Endothelial cell of umbilical vein (primary cell): ENCODE measurements around the gene ABCA3. TPM values are rescaled to one million over a fixed set of nuclear protein-coding genes. Genes with fewer than 3 reads are reported as not detected.

ENCODE experiments used
- BruUV-seq: library from RNA; stranded (reverse); fragments of 400-500 nt; replicated peaks from 2 replicates; lab custom pipeline; 2021; lab: Mats Ljungman, UMichigan
- CTCF ChIA-PET: fragments of 300-600, 350-600 bp; sonication (Branson Sonifier 250); formaldehyde crosslinking; loops from one replicate; lab custom pipeline; 2021; ENCODE audit warnings: antibody characterized with exemption, inconsistent platforms; lab: Charles Lee
- POLR2A ChIA-PET: fragments of 300-600, 350-600 bp; sonication (Branson Sonifier 250); formaldehyde crosslinking; loops from one replicate; lab custom pipeline; 2021; ENCODE audit warnings: antibody characterized with exemption, inconsistent platforms; lab: Charles Lee
- DNase-seq: peaks from one replicate; pipeline ENCODE4 v3.0.0-alpha.2; 2011; ENCODE audit warnings: low read depth, low spot score
- FAIRE-seq: peaks from 2 replicates; lab custom pipeline; 2011; peaks lifted over from hg19 to GRCh38; lab: Jason Lieb, UNC
- H2AFZ ChIP-seq: 2 replicates; pipeline ENCODE4 v1.6.0; 2012; ENCODE audit warnings: low read depth, low read length, control low read depth, inconsistent platforms
- H3K27ac ChIP-seq: 2 replicates; pipeline ENCODE4 v1.5.1; 2011; ENCODE audit warnings: low read depth, mild to moderate bottlenecking, control low read depth, low read length, moderate library complexity; ENCODE audit not compliant: insufficient read depth
- H3K27me3 ChIP-seq, 2 experiments: 2 replicates each; pipeline versions ENCODE4 v1.6.0 to v1.6.1; 2011; ENCODE audit warnings: low read length in 2 of 2, mixed read lengths in 1 of 2; ENCODE audit not compliant: control insufficient read depth in 2 of 2, insufficient read depth in 2 of 2
- H3K36me3 ChIP-seq, 2 experiments: 2 replicates in 1 of 2; 3 replicates in 1 of 2; pipeline ENCODE4 v1.5.1; 2011; ENCODE audit warnings: low read length in 2 of 2, mild to moderate bottlenecking in 1 of 2, moderate library complexity in 1 of 2; ENCODE audit not compliant: control insufficient read depth in 2 of 2, insufficient read depth in 2 of 2; ENCODE audit errors: extremely low read depth in 1 of 2
- H3K4me1 ChIP-seq: 3 replicates; pipeline ENCODE4 v1.5.1; 2011; ENCODE audit warnings: mild to moderate bottlenecking, low read length; ENCODE audit not compliant: control insufficient read depth, insufficient read depth; ENCODE audit errors: extremely low read depth
- H3K4me2 ChIP-seq: 2 replicates; pipeline ENCODE4 v1.6.1; 2011; ENCODE audit warnings: low read length, control low read depth, mixed read lengths; ENCODE audit not compliant: insufficient read depth
- H3K4me3 ChIP-seq, 3 experiments: fragments of 200-600 bp in 1 of 3; sonication (generic), shearing (Covaris generic) in 1 of 3; replicated peaks in 1 of 3; 2 replicates each; pipeline ENCODE4 v1.5.1; 2011 to 2016; ENCODE audit warnings: control low read depth in 3 of 3, low read length in 3 of 3, mild to moderate bottlenecking in 2 of 3, inconsistent platforms in 1 of 3, low read depth in 1 of 3, moderate library complexity in 1 of 3; ENCODE audit not compliant: insufficient read depth in 1 of 3
- H3K79me2 ChIP-seq: 2 replicates; pipeline ENCODE4 v1.6.0; 2012; ENCODE audit warnings: low read length, inconsistent platforms; ENCODE audit not compliant: control insufficient read depth, insufficient read depth
- H3K9ac ChIP-seq: replicated peaks from 2 replicates; pipeline ENCODE3; 2011; ENCODE audit warnings: low read length, control low read depth; ENCODE audit not compliant: insufficient read depth; ENCODE audit errors: extremely low read depth
- H3K9me1 ChIP-seq: replicated peaks from 3 replicates; pipeline ENCODE4 v1.6.0; 2011; ENCODE audit warnings: mild to moderate bottlenecking, low read length; ENCODE audit not compliant: control insufficient read depth, insufficient read depth; ENCODE audit errors: extremely low read depth
- H3K9me3 ChIP-seq: replicated peaks from 2 replicates; pipeline ENCODE4 v1.5.1; 2012; ENCODE audit warnings: low read length, inconsistent platforms; ENCODE audit not compliant: control insufficient read depth, insufficient read depth
- H4K20me1 ChIP-seq: replicated peaks from 2 replicates; pipeline ENCODE3; 2011; ENCODE audit warnings: mild to moderate bottlenecking, low read length; ENCODE audit not compliant: control insufficient read depth, insufficient read depth; ENCODE audit errors: extremely low read depth
- FOS ChIP-seq: IDR thresholded peaks from 2 replicates; pipeline ENCODE4 v1.6.1; 2011; ENCODE audit warnings: mild to moderate bottlenecking, low read length, moderate library complexity, borderline replicate concordance; ENCODE audit not compliant: insufficient read depth
- GATA2 ChIP-seq: IDR thresholded peaks from 2 replicates; pipeline ENCODE4 v1.7.0; 2011; ENCODE audit warnings: low read depth, mild to moderate bottlenecking, moderate library complexity, mixed read lengths, low read length; ENCODE audit not compliant: insufficient read length, insufficient read depth
- MYC ChIP-seq: IDR thresholded peaks from one replicate; pipeline ENCODE4 v1.6.1; 2011; ENCODE audit warnings: mild to moderate bottlenecking, low read depth, low read length
- dilution Hi-C: fragments of 300-500 bp; cut with MboI; formaldehyde crosslinking; loops from one replicate; pipeline ENCODE4 v1.15.0; 2019; ENCODE audit warnings: low sequenced_read_pairs; ENCODE audit not compliant: extremely low pct_ligation_motif_present
- intact Hi-C: fragments of 100-400 bp; cut with micrococcal nuclease; formaldehyde crosslinking; loops from one replicate; pipeline ENCODE4 v1.10.0; 2022
- polyA plus RNA-seq, 4 experiments: library from polyadenylated mRNA; depleted of rRNA in 3 of 4; stranded (reverse) in 3 of 4; unstranded in 1 of 4; fragments of >200 nt; gene quantifications; 2 replicates each; pipeline versions ENCODE4 v1.2.1 to v1.2.3, GENCODE V29; 2011 to 2012; ENCODE audit warnings: missing spikeins in 1 of 4
- total RNA-seq: library from RNA; stranded (reverse); gene quantifications from 2 replicates; pipeline ENCODE4 v1.2.3, GENCODE V29; 2021
- TF ChIP-seq, protein P1 (sequence below), 2 donors: IDR thresholded peaks; 1 replicate in 1 of 2; 2 replicates in 1 of 2; pipeline ENCODE4 v1.5.1; 2011; ENCODE audit warnings: low read length in 2 of 2, mild to moderate bottlenecking in 2 of 2, moderate library complexity in 2 of 2, control low read depth in 1 of 2, inconsistent platforms in 1 of 2, low read depth in 1 of 2; ENCODE audit not compliant: insufficient read depth in 1 of 2; ENCODE audit errors: extremely low read depth in 1 of 2

The ABCA3 gene
- total and polyA plus RNA-seq, 2 donors (not counting 3 experiments of a cell fraction or from before 2014, with no cell fraction given) = 13.5 to 36.0 TPM

DNA sequence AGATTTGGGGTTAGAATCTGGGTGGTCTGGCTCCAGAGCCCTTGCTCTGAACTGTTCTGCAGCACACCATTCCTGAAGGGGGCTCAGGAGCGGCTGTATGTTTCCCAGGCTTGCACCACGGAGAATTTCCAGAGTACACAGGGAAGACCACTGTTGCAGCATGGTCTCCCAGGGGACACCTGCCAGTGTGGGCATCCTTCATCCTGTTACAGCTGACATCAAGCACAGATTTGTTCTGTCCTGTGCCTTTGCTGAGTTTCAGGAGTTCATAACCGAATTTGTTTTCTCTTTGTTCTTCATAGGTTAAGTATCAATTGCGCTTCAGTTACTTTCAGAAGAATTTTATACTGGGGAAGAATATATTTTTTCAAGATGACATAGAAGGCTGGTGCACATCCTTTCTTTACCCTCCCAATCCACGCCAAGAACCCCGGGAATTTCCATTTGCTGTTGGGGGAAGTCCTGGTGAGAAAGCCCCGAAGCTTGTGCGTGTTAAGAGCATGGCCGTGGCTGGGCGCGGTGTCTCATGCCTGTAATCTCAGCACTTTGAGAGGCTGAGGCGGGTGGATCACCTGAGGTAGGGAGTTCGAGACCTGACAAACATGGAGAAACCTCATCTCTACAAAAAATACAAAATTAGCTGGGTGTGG is 26.3 kb upstream of the ABCA3 start:
- no peak for FAIRE-seq
- H3K4me2 ChIP-seq = no peak overlapping the region

More for the DNA sequence above, 26.3 kb upstream of the ABCA3 start:
- H3K9me3 ChIP-seq = no peaks in the 10 kb centered on the region
- H3K27ac ChIP-seq = no peak overlapping the region
- TF ChIP-seq MYC (no peak), FOS (no peak), GATA2 (no peak)
- TF ChIP-seq, protein P1, sequence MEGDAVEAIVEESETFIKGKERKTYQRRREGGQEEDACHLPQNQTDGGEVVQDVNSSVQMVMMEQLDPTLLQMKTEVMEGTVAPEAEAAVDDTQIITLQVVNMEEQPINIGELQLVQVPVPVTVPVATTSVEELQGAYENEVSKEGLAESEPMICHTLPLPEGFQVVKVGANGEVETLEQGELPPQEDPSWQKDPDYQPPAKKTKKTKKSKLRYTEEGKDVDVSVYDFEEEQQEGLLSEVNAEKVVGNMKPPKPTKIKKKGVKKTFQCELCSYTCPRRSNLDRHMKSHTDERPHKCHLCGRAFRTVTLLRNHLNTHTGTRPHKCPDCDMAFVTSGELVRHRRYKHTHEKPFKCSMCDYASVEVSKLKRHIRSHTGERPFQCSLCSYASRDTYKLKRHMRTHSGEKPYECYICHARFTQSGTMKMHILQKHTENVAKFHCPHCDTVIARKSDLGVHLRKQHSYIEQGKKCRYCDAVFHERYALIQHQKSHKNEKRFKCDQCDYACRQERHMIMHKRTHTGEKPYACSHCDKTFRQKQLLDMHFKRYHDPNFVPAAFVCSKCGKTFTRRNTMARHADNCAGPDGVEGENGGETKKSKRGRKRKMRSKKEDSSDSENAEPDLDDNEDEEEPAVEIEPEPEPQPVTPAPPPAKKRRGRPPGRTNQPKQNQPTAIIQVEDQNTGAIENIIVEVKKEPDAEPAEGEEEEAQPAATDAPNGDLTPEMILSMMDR (IDR thresholded peaks at IDR 0.05; ENCODE audit: extremely low read depth in 1 of 2, insufficient read depth in 1 of 2, low read depth in 1 of 2, low read length in 2 of 2) = no peak
- H3K27me3 ChIP-seq = peaks cover 27 to 36% of the 10 kb centered on the region in 2 experiments
- H3K9me1 ChIP-seq = no peaks in the 10 kb centered on the region
- peaks cover 10% of the 10 kb centered on the region for H3K4me1 ChIP-seq
- no peak overlapping the region for H3K4me3 ChIP-seq
- dilution Hi-C loops (no loop called here), intact Hi-C loops (no loop called here)
- H3K36me3 ChIP-seq = no peaks in the 10 kb centered on the region
- no TSS peak for BruUV-seq
- no peaks in the 10 kb centered on the region for H4K20me1 ChIP-seq
- no peak overlapping the region for H2AFZ ChIP-seq
- H3K9ac ChIP-seq = no peak overlapping the region
- CTCF ChIA-PET = interaction anchor here (1.5 kb wide), 1 partner anchor 10 kb away, joined by 4 read pairs; no protein-coding TSS in a partner anchor
- DNase-seq = no peak
- no peaks in the 10 kb centered on the region for H3K79me2 ChIP-seq
- POLR2A ChIA-PET = no interaction called here
